Astrocyte (in vitro differentiated cells and primary cell): ENCODE results near the gene OSBPL6. TPM values are rescaled to one million over a fixed set of nuclear protein-coding genes. Genes with fewer than 3 reads are reported as not detected.
A peak's percentile ranks its signal among the peaks of the same experiment; 100 is the strongest.

Experiments used
- DNase-seq: peaks from one replicate; pipeline ENCODE4 v3.0.0-alpha.2; 2010; ENCODE audit warnings: low read depth
- FAIRE-seq: peaks from 2 replicates; lab custom pipeline; 2011; peaks lifted over from hg19 to GRCh38; lab: Jason Lieb, UNC
- H2AFZ ChIP-seq: 2 replicates; pipeline ENCODE4 v1.6.0; 2012; ENCODE audit warnings: low read depth, low read length, inconsistent platforms
- H3K27ac ChIP-seq: 2 replicates; pipeline ENCODE4 v1.5.1; 2011; ENCODE audit warnings: low read depth, low read length, inconsistent platforms
- H3K27me3 ChIP-seq: 2 replicates; pipeline ENCODE4 v1.6.0; 2011; ENCODE audit warnings: low read length, inconsistent platforms; ENCODE audit not compliant: insufficient read depth
- H3K36me3 ChIP-seq: 2 replicates; pipeline ENCODE4 v1.5.1; 2011; ENCODE audit warnings: low read length, inconsistent platforms; ENCODE audit not compliant: insufficient read depth
- H3K4me1 ChIP-seq: 2 replicates; pipeline ENCODE4 v1.5.1; 2011; ENCODE audit warnings: low read length, inconsistent platforms; ENCODE audit not compliant: insufficient read depth
- H3K4me2 ChIP-seq: 2 replicates; pipeline ENCODE4 v1.6.0; 2012; ENCODE audit warnings: low read length, inconsistent platforms
- H3K4me3 ChIP-seq: 2 replicates; pipeline ENCODE4 v1.5.1; 2011; ENCODE audit warnings: low read depth, mild to moderate bottlenecking, low read length, inconsistent platforms; ENCODE audit not compliant: insufficient read depth
- H3K79me2 ChIP-seq: 2 replicates; pipeline ENCODE4 v1.6.0; 2012; ENCODE audit warnings: mild to moderate bottlenecking, low read length, inconsistent platforms; ENCODE audit not compliant: insufficient read depth
- H3K9ac ChIP-seq: 2 replicates; pipeline ENCODE4 v1.6.0; 2012; ENCODE audit warnings: mild to moderate bottlenecking, low read length, inconsistent platforms
- H3K9me3 ChIP-seq: 2 replicates; pipeline ENCODE4 v1.5.1; 2012; ENCODE audit warnings: low read depth, mild to moderate bottlenecking, low read length, inconsistent platforms; ENCODE audit not compliant: insufficient read depth
- H4K20me1 ChIP-seq: 2 replicates; pipeline ENCODE4 v1.6.0; 2012; ENCODE audit warnings: low read length, inconsistent platforms; ENCODE audit not compliant: insufficient read depth
- H3K27ac Mint-ChIP-seq: one replicate; pipeline ENCODE4 v1.8.0; 2021; ENCODE audit warnings: mild to moderate bottlenecking, mixed read lengths; ENCODE audit not compliant: unreplicated experiment
- H3K27me3 Mint-ChIP-seq: one replicate; pipeline ENCODE4 v1.8.0; 2021; ENCODE audit warnings: low read depth, mixed read lengths; ENCODE audit not compliant: unreplicated experiment
- H3K36me3 Mint-ChIP-seq: one replicate; pipeline ENCODE4 v1.8.0; 2021; ENCODE audit warnings: low read depth, mixed read lengths; ENCODE audit not compliant: unreplicated experiment
- H3K4me1 Mint-ChIP-seq: one replicate; pipeline ENCODE4 v1.8.0; 2021; ENCODE audit warnings: low read depth, mixed read lengths; ENCODE audit not compliant: unreplicated experiment
- H3K4me3 Mint-ChIP-seq: one replicate; pipeline ENCODE4 v1.8.0; 2021; ENCODE audit warnings: mild to moderate bottlenecking, moderate library complexity, mixed read lengths; ENCODE audit not compliant: unreplicated experiment
- H3K9me3 Mint-ChIP-seq: one replicate; pipeline ENCODE4 v1.8.0; 2021; ENCODE audit warnings: mild to moderate bottlenecking, mixed read lengths; ENCODE audit not compliant: unreplicated experiment
- CTCF ChIP-seq: IDR thresholded peaks from 2 replicates; pipeline ENCODE4 v1.5.1; 2011; ENCODE audit warnings: low read depth, mild to moderate bottlenecking, inconsistent platforms, low read length, moderate library complexity; ENCODE audit not compliant: insufficient read depth
- EZH2 ChIP-seq: IDR thresholded peaks from 2 replicates; pipeline ENCODE4 v1.6.1; 2012; ENCODE audit warnings: mild to moderate bottlenecking, low read length, inconsistent platforms; ENCODE audit not compliant: insufficient read depth
- total RNA-seq: library from RNA; stranded (reverse); gene quantifications from 2 replicates; pipeline ENCODE4 v1.2.1, GENCODE V29; 2021

OSBPL6 gene
- total RNA-seq, 1 donor from 2014 or later, result 13.4 TPM

GRCh38 chr2:178208817-178209216 lies 14.5 kb downstream of the OSBPL6 start:
- H3K27me3 Mint-ChIP-seq, result no peaks in the 10 kb centered on the region
- no peak for FAIRE-seq

GRCh38 chr2:178211460-178211859 lies 17.1 kb downstream of the OSBPL6 start:
- Histone ChIP-seq H3K4me2 (no peak overlapping the region), H3K36me3 (no peaks in the 10 kb centered on the region), H3K9me3 (no peaks in the 10 kb centered on the region), H3K4me1 (no peaks in the 10 kb centered on the region), H4K20me1 (peaks cover 9% of the 10 kb centered on the region), H2AFZ (no peak overlapping the region), H3K79me2 (peaks cover 31% of the 10 kb centered on the region), H3K4me3 (no peak overlapping the region), H3K27me3 (no peaks in the 10 kb centered on the region), H3K9ac (no peak overlapping the region), H3K27ac (no peak overlapping the region)
- no peak for FAIRE-seq
- H3K4me3 Mint-ChIP-seq, result no peak overlapping the region
- no peak for DNase-seq
- peaks cover 5% of the 10 kb centered on the region for H3K36me3 Mint-ChIP-seq
- peaks cover 13% of the 10 kb centered on the region for H3K4me1 Mint-ChIP-seq
- H3K27me3 Mint-ChIP-seq, result no peaks in the 10 kb centered on the region
- TF ChIP-seq CTCF (no peak), EZH2 (no peak)
- no peak overlapping the region for H3K27ac Mint-ChIP-seq
- H3K9me3 Mint-ChIP-seq, result no peaks in the 10 kb centered on the region

More at GRCh38 chr2:178208817-178209216, 14.5 kb downstream of the OSBPL6 start:
- Histone ChIP-seq H3K27me3 (no peaks in the 10 kb centered on the region), H3K4me1 (peaks cover 15% of the 10 kb centered on the region), H3K4me3 (no peak overlapping the region), H3K36me3 (no peaks in the 10 kb centered on the region), H3K79me2 (peaks cover 38% of the 10 kb centered on the region), H4K20me1 (peaks cover 6% of the 10 kb centered on the region), H3K9ac (no peak overlapping the region), H3K9me3 (no peaks in the 10 kb centered on the region), H3K27ac (no peak overlapping the region), H2AFZ (no peak overlapping the region), H3K4me2 (no peak overlapping the region)
- H3K4me3 Mint-ChIP-seq, result no peak overlapping the region
- peaks cover 33% of the 10 kb centered on the region for H3K4me1 Mint-ChIP-seq
- H3K9me3 Mint-ChIP-seq, result no peaks in the 10 kb centered on the region
- H3K36me3 Mint-ChIP-seq, result peaks cover 4% of the 10 kb centered on the region
- TF ChIP-seq EZH2 (no peak), CTCF (peak; percentile 27)
- no peak for DNase-seq
- H3K27ac Mint-ChIP-seq, result no peak overlapping the region

DNA sequence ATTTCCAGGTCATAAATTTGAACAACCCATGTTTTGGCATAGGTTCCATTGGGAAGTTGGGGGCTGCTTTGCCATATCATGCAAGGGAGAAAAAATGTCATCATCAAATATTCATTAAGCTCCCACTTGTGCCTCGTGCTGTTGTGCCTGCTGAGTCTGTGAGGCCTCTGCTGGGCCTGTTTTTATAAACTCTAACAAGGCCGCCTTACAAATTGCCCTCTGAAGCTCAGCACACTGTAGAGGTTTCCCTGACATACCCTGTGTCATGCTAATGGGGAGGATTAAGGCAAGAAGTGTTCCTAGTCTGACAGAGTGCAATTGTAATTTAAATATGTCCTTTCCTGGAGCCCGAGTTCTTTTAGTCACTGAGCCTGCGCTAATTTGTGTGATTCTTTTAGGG lies 17.6 kb downstream of the OSBPL6 start:
- H3K27me3 Mint-ChIP-seq, result no peaks in the 10 kb centered on the region
- H2AFZ ChIP-seq, result no peak overlapping the region
- FAIRE-seq (no peak), DNase-seq (no peak)
- peaks cover 9% of the 10 kb centered on the region for H4K20me1 ChIP-seq
- no peaks in the 10 kb centered on the region for H3K36me3 ChIP-seq
- no peak overlapping the region for H3K4me3 Mint-ChIP-seq
- H3K4me2 ChIP-seq, result no peak overlapping the region
- no peaks in the 10 kb centered on the region for H3K9me3 Mint-ChIP-seq
- no peak for TF ChIP-seq EZH2
- no peak for TF ChIP-seq CTCF
- H3K36me3 Mint-ChIP-seq, result peaks cover 5% of the 10 kb centered on the region
- no peak overlapping the region for H3K9ac ChIP-seq
- peaks cover 13% of the 10 kb centered on the region for H3K4me1 Mint-ChIP-seq
- no peak overlapping the region for H3K27ac ChIP-seq
- H3K27me3 ChIP-seq, result no peaks in the 10 kb centered on the region
- H3K79me2 ChIP-seq, result peaks cover 28% of the 10 kb centered on the region
- H3K9me3 ChIP-seq, result no peaks in the 10 kb centered on the region
- peak overlapping the region; percentile 60 for H3K27ac Mint-ChIP-seq
- H3K4me1 ChIP-seq, result no peaks in the 10 kb centered on the region
- H3K4me3 ChIP-seq, result no peak overlapping the region
